GM21717 (cell line): ENCODE results near the gene RSPH6A.
A peak's percentile ranks its signal among the peaks of the same experiment; 100 is the strongest.

Experiments used
- ATAC-seq: cut with Tn5 transposase; IDR thresholded peaks from one replicate; pipeline ENCODE4 v1.9.1; 2021; ENCODE audit warnings: mild to moderate bottlenecking, moderate library complexity; ENCODE audit not compliant: unreplicated experiment

The RSPH6A gene

DNA sequence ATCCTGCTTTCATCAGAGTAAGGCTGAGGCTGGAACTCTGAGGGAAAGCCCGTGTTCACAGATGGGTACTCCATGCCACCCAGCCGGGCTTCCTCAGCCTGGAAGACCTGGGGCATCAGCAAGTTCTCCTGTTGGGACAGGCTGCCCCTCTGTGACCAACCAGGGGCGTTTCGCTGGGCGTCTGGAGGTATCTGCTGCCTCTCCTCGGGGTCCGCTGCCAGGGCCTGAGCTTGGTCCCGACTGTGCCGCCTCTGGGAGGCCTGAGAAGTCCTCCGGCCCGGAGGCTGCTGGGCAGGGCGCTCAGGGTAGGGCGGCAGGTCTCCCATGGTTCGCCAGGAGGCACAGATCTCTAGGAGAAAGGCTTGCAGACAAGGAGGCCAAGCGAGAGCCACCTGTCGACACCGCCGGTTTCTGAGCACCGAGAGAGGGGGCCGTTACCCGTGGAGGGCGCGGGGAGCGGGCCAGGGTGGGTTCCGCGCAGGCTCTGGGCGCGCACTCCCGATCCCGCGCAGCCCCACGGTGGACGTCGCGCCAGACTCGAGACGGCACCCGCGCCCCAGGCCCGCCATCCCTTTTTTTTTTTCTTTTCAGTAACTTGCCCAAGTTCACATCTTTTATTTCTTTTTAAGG, at the start of gene RSPH6A:
Gene RSPH6A (minus strand): TSS at position 458 of the 630 bp plus-strand sequence. CDS start 132 bp downstream, at position 326.
- ATAC-seq: no peak

DNA sequence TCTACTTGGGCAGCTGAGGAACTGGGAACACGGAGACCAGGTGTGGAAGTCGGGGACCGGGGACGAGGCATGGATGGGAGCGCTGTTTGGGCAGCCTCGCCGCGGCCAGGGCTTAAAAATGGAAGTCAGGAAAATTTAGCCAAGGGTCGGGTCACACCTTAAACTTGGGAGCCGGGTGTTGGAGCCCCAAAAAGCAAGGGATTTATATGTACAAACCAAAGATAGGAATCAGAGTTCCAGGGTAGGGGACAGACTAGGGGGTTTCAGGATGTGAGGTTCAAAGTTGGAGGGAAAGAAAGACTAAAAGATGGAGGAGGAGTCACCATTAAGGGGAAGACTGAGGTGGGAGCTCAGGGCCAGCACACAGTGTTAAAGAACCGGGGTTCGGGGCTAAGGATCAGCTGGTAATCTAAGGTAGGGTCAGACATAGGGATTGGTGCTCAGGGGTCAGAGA, 49.5 kb upstream of the RSPH6A start:
- no peak for ATAC-seq

DNA sequence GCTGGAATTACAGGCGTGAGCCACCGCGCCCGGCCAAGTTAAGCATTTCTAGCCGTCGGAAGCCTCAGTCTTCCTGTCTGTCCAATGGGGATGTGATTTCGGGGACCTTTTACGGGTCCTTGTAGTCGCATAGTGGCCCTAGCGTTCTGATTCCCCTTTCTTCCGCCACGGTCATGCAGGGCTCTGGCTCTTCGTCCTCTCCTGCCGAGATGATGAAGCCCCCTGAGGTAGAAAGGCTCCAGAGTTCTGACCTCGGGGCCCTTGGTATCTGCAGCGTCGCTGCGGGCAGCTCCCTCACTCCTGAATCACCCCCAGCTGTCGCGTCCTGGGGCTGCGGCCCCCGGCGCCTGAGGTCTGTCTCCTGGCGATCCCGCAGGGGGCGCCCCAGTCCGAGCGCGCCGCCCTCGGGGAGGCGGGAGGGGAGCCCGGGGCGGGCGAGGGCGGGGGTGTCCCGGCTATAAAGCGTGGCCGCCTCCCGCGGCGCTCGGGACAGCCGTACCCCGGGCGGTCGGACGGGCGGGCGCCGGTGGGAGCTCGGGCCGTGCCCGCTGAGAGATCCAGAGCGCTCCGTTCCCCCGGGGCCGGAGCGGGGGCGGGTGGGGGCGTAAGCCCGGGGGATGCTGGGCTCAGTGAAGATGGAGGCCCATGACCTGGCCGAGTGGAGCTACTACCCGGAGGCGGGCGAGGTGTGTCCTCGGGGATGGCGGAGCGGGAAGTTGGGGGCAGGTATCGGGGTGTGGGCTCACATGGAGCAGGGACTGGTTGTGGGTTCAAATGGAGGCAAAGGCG, 48.9 kb upstream of the RSPH6A start, which contains the start of gene FOXA3:
Gene FOXA3 (plus strand): TSS at position 487 of the 789 bp plus-strand sequence. CDS start 131 bp downstream, at position 618.
- no peak for ATAC-seq

DNA sequence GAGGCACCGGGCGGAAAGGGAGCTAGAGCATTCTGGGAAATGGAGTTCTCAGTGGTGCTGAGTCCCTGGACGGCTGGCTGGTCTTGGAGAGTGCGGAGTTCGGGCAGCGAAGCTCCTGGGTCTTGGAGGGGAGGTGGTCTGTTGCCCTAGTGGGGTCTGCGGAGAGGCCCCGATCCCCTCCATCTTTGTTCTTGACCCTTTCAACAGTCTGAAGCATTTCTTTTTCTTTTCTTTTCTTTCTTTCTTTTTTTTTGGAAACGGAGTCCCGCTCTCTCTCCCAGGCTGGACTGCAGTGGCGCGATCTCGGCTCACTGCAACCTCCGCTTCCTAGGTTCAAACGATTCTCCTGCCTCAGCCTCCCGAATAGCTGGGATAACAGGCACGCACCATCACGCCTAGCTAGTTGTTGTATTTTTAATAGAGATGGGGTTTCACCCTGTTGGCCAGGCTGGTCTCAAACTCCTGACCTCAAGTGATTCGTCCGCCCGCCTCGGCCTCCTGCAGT, 48.3 kb upstream of the RSPH6A start:
- ATAC-seq: no peak

DNA sequence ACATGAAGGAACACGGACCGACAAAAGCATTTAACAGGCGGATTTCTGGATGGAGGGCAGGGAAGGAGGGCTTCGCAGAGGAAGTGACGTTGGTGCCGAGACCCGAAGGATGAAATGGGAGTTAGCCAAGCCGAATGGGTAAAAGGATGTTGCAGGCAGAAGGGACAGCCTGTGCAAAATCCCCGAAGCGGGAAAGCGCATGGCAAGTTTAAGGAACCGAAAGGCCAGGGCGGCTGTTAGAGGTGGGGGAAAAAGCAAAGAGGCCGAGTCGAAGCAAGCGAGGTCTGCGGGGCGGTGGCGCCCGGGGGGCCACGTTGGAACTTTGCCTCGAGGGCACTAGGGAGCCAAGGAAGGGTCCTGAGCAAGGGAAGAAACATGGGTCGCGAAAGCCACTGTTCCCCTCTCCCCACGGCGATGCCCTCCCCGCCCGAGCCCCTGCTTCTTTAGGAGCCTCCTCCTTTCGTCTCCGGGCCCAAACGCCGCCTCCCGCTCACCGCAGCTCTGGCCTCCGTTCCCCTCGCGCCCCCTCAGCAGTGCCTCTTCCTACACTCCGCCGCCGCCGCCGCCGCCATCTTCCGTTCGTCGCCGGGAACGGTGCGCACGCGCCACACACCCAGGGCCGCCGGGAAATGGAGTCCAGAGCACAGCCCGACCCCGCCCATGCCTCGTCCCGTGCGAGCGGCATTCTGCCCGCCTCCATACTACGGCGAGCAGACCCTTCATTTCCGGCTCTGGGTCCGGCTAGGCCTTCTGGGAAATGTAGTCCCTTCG, 47.6 kb upstream of the RSPH6A start, which contains the start of gene SYMPK:
Gene SYMPK (minus strand): TSS at position 584 of the 771 bp plus-strand sequence. CDS start 8,652 bp downstream, outside the sequence.
- peak; percentile 86 for ATAC-seq

DNA sequence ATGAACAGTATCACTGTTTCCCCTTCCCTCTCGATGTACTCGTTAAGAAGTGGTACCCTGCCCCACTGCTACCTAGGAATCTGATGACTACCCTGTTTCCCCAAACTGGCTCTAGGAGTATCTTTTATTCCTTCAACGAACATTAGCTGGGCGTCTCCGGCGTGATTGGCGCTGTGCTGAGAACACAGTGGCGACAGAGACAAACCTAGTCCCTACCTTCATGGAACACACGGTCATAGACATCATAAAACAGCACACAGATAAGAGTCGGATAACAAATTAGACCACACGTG, 47.1 kb upstream of the RSPH6A start:
- no peak for ATAC-seq

DNA sequence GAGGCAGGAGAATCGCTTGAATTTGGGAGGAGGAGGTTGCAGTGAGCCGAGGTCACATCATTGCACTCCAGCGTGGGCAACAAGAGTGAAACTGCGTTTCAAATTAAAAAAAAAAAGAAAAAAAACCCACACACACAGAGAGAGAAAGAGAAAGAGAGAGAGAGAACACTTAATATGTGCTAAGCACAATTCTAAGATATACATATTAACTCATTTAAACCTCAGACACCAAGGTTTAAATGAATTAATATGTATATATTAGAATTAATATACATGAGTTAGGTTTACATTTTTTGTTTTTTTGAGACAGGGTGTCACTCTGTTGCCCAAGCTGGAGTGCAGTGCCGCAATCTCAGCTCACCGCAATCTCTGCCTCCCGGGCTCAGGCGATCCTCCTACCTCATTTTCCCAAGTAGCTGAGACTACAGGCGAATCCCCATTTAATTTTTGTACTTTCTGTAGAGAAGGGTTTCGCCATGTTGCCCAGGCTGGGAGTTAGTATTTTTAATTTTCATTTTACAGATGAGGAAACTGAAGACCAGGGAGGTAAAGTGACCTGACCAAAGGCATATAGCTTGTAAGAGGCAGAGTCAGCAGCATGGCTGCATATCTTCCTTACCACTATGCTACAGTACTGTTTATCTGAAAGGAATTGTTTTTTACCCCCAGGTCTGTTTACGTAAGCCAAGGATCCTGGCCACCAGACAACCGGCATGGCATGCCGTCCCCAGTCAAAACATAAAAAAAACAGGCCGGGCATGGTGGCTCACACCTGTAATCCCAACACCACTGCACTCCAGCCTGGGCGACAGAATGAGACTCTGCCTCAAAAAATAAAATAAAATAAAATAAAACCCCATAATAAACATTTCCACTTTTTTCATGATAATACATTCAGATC, 45.5 kb upstream of the RSPH6A start:
- no peak for ATAC-seq

DNA sequence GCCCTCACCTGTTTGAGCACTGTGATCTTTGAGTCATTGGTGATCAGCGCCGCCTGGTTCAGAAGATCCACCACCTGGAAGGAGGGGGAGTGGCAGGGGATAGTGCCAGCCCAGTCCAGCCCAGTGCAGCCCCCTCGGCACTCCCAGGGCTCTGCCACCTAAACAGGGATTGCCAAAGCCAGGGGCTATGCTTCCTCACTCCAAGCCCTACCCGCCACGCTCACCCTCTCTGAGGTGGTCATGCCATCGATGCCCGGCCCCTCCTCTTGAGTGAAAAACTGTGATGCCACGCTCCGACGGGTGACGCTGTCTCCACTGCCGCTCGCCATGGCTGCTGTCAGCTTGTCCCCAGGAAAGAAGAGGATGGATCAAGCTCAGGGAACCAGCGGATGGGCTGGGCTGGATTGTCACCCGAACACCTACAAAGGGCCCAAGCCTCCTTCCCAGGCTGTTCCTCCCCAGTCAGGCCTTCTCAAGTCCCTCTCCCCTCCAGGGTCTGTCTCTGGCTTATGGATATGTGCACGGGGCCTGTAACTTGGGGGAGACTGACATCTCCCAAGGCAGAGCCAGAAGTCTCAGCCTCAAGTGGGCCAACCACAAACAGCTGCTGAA, 39.2 kb upstream of the RSPH6A start:
- no peak for ATAC-seq

DNA sequence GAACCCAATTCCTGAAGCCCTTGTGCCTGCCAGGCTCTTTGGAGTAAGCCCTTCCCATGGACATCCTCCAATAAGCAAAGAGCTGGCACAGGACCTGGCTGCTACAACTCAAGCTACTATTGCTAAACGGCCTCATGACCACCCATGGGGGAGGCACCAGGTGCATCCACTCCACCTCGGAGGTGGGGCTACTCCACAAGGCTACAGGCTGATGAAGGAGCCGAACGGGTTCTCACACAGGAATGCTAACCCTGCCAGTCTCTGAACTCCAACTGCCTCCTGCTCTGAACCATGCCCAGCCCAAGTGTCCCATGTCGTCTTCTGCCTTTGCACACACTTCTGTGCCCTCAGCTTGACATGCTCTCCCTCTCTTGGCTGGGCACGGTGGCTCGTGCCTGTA, 37.9 kb upstream of the RSPH6A start:
- ATAC-seq: no peak

DNA sequence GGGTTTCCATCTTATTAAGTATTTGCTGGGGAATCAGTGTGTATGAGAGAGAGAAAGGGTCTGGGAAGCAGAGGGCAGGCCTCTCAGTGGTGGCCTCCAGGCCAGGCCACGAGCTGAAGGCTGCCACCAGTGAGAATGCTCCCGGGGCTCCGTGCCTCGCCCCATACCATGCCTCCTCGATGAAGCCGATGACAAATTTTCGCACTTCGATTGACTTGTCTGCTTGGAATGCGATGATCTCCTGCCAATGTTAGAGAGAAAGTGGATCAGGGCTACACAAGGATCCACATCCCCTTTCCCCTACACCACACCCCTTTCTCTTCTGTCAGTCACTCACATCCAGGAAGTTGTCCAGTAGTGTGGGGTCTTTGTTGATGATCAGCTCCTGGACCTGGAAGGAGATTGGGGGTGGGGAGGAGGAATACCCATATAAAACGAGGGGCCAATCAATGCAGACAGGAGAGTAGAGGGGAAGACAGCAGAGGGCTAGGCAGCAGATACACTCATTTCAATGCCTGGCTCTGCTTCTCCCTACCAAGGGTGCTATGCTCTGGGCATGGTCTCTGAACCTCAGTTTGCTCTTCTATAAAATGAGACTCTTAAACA, 37.1 kb upstream of the RSPH6A start:
- ATAC-seq: no peak

DNA sequence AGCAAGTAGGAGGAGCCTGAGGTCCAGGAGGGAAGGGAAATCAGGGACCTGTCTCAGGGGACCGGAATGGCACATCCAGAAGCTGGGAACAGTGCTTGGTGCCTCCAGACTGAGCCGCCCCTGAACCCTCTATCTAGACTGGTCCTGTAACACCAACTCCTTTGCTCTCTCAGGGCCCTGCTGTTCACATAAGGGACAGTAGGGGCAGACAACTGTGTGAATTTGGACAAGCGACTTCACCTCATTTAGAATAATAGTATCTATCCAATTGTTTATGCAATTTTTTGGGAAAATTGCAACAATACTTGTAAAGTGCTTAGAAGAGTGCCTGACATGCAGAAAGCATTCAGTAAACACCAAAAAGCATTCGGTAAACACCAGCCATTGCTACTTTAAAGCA, 33.8 kb upstream of the RSPH6A start:
- no peak for ATAC-seq

DNA sequence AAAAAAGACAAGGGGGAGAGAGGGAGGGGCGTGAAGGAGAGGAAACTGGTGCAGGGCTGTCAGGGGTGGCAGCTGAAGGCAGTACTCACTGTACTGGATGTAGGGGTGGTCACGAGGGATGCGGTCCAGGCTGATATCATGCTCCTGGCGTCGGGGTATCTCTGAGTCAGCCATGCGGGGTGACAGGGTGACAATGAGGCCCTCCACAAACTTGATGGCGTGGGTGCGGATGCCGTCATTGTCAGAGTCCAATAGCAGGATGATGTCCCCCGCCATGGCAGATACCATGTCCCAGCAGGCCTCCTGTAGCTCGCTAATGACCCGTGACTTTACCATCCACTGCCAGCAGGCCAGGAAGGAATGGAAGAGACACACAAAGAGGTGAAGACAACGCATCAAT, 32.6 kb upstream of the RSPH6A start:
- ATAC-seq: no peak

DNA sequence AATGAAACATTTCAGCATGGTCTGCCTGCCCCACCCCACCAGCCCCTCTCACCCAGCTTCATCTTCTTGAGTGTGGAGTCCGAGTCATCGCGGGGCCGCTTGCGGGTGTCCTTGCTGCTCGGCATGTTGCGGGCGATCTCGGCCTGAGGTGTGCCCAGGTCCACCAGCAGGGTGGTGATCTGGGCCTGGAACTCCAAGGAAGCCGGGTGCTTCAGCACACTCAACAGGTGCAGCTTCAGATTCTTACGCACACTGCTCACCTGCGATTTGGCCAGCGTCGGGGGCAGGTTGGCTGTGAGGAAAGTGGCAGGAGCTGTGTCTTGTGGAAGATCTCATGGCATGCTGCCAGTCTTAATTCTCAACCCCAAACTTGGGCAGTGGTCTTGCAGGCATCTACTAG, 27.1 kb upstream of the RSPH6A start:
- ATAC-seq: no peak

DNA sequence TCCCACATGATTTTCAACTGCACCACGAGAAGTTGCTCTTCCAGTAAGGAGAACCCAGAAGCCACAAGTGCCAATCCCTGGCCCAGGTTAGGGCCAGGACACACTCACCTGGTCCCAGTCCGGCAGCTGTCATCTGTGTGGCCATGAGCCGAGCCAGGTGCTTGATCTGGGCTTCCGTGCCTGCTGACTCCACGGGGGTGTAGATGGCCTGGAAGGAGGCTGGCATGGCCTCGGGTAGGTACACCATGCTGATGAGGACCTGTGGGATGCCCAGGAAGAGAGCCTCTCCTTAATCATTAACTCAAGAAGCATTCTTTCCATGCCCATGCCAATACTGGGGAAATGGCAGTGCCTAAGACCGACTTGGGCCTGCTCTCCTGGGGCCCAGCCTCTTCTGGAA, 19.9 kb upstream of the RSPH6A start:
- ATAC-seq: no peak

DNA sequence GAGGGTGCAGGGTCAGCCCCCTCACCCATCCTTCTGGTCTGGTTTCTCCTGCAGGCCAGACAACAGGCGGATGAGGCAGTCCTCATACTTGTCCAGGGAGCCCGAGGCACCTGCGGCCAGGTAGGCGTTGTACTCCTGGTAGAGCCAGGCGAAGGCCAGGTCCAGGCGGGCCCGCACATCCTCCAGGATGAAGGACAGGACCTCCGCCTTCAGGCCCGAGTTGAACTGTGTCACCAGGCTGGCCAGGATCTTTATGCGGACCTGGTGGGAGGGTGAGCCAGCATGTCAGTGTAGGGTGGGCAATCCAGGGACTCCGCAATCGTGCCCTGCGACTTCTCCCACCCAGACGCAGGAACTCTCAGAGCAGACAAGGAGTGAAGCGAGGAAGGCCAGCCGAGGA, 13.8 kb upstream of the RSPH6A start:
- no peak for ATAC-seq

DNA sequence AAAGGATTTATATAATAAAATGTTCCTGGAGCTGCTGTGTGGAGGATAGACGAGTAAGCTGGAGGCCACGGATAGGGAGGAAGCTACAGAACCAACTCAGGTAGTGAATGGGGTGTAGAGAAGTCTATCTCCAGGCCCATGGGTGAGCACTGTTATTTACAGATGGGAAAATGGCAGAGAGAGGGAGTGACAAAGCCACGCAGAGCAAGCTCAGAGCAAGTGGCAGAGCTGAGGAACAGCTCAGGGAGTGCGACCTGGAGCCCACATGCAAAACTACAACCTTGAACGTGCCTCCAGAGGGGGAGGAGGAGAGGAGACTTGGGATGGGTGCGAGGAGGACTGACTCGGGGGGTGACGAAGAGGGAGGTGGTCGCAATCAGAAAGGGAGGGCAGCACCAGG, 13.4 kb upstream of the RSPH6A start:
- ATAC-seq: no peak

DNA sequence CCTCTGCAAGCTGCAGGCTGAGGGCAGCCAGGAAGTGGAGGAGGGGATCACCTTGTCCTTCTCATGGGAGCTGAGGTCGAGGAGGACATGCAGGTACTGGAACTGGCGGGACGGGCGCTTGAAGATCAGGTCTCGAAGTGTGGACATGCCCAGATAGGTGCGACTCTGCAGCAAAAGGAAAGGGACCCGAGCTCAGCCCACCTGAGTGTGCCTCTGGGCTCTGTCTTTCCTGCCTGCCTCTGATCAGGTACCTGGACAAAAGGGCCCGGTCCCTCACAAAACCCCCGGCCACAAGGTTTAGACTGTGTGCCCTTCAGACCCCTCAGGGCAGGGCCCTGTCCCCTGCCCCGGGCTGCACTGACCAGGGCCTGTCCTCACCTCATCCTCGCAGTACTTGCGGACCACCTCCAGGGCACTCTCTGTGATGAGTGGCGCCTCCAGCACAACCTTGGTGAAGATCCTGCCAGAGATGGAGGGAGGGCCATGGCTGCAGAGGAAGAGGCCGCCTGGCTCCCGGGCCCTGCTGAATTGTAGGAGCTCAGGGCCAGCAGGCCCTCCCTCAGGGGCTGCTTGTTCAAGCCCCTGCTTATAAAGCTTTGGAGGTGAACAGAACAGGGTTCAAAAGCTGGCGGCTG, 12.5 kb upstream of the RSPH6A start:
- ATAC-seq: no peak

DNA sequence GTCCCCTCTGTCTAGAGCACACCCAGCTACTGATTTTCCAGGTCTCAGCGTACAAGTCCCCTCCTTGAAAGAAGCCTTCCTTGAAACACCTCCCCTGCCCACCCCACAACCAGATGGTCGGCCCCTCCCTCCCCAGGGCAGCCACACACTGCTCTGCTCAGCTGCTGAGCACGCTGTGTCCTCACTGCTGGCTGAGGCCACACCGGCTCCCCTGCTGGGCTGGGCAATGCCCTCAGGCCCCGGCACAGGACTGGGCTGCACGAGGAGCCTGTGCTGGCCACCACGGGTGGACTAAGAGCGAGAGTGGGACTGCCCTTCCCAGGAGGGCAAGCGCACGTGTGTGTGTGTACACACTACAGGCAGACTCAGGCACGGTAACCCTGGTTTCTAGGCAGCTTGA, 11.8 kb upstream of the RSPH6A start:
- ATAC-seq: no peak
